PC-3 (cell line): Measurements from ENCODE around the gene PLCB4. TPM values are rescaled to one million over a fixed set of nuclear protein-coding genes. Genes with fewer than 3 reads are reported as not detected.

Experiments
- ATAC-seq: fragments of 200-7000 bp; cut with Tn5 transposase; 2 replicates; pipeline ENCODE4 v1.9.1; 2020; ENCODE audit warnings: mild to moderate bottlenecking, moderate library complexity
- BruUV-seq: library from RNA; stranded (reverse); fragments of 400-500 nt; replicated peaks from 2 replicates; lab custom pipeline; 2021; lab: Mats Ljungman, UMichigan
- CTCF ChIA-PET: fragments of 300-600 bp; sonication (Branson Sonifier 250); formaldehyde crosslinking; loops from one replicate; lab custom pipeline; 2022; ENCODE audit warnings: antibody characterized with exemption; lab: Charles Lee
- POLR2A ChIA-PET: fragments of 300-600 bp; sonication (Branson Sonifier 250); formaldehyde crosslinking; loops from one replicate; lab custom pipeline; 2022; ENCODE audit warnings: antibody characterized with exemption; ENCODE audit not compliant: unreplicated experiment; lab: Charles Lee
- DNase-seq: peaks from one replicate; pipeline ENCODE4 v3.0.0-alpha.2; 2015
- H2AFZ ChIP-seq: fragments of 300-600 bp; sonication (generic); 2 replicates; pipeline ENCODE4 v1.6.0; 2016; ENCODE audit warnings: antibody characterized with exemption, low read length
- H3F3A ChIP-seq: fragments of 300-600 bp; sonication (generic); one replicate; pipeline ENCODE4 v1.6.0; 2017; ENCODE audit warnings: antibody characterized with exemption, low read length, control low read depth, mild to moderate bottlenecking; ENCODE audit not compliant: unreplicated experiment
- H3K27ac ChIP-seq: fragments of 300-600 bp; sonication (generic); 2 replicates; pipeline ENCODE4 v1.5.1; 2016; ENCODE audit warnings: mild to moderate bottlenecking, low read length
- H3K27me3 ChIP-seq: fragments of 300-600 bp; sonication (generic); 2 replicates; pipeline ENCODE4 v1.6.1; 2016; ENCODE audit warnings: low read length, mixed read lengths
- H3K36me3 ChIP-seq: fragments of 300-600 bp; sonication (generic); 2 replicates; pipeline ENCODE4 v1.6.1; 2016; ENCODE audit warnings: low read depth, mixed run types, low read length, mixed read lengths
- H3K4me1 ChIP-seq: fragments of 300-600 bp; sonication (generic); 2 replicates; pipeline ENCODE4 v1.5.1; 2016; ENCODE audit warnings: low read length; ENCODE audit not compliant: insufficient read depth
- H3K4me2 ChIP-seq: fragments of 300-600 bp; sonication (generic); 2 replicates; pipeline ENCODE4 v1.6.0; 2016; ENCODE audit warnings: low read length
- H3K4me3 ChIP-seq: fragments of 300-600 bp; sonication (generic); 2 replicates; pipeline ENCODE4 v1.5.1; 2016; ENCODE audit warnings: mild to moderate bottlenecking, low read length, mixed read lengths
- H3K79me2 ChIP-seq: fragments of 300-600 bp; sonication (generic); 2 replicates; pipeline ENCODE4 v1.6.1; 2017; ENCODE audit warnings: low read length, mixed read lengths
- H3K9ac ChIP-seq: fragments of 300-600 bp; sonication (generic); 2 replicates; pipeline ENCODE4 v1.6.0; 2016; ENCODE audit warnings: mild to moderate bottlenecking, low read length
- H3K9me2 ChIP-seq: fragments of 300-600 bp; sonication (generic); replicated peaks from 2 replicates; pipeline ENCODE4 v1.6.1; 2016; ENCODE audit warnings: mixed run types, low read length, mixed read lengths
- H3K9me3 ChIP-seq: fragments of 300-600 bp; sonication (generic); 2 replicates; pipeline ENCODE4 v1.6.1; 2016; ENCODE audit warnings: low read length, mixed read lengths
- H4K20me1 ChIP-seq: fragments of 300-600 bp; sonication (generic); 2 replicates; pipeline ENCODE4 v1.6.1; 2016; ENCODE audit warnings: low read length, mixed read lengths
- CTCF ChIP-seq: fragments of 300-600 bp; sonication (generic); conservative IDR thresholded peaks from 2 replicates; pipeline ENCODE4 v1.5.1; 2017; ENCODE audit warnings: antibody characterized with exemption, low read depth, mild to moderate bottlenecking, low read length
- EZH2 ChIP-seq: fragments of 300-600 bp; sonication (generic); IDR thresholded peaks from one replicate; pipeline ENCODE4 v1.6.1; 2017; ENCODE audit warnings: antibody characterized with exemption, mild to moderate bottlenecking, low read length; ENCODE audit not compliant: unreplicated experiment
- EZH2phosphoT487 ChIP-seq: fragments of 300-600 bp; sonication (generic); IDR thresholded peaks from 2 replicates; pipeline ENCODE4 v1.6.1; 2018; ENCODE audit warnings: mild to moderate bottlenecking, antibody characterized with exemption, low read length, borderline replicate concordance
- intact Hi-C: fragments of 100-400 bp; cut with micrococcal nuclease; formaldehyde crosslinking; loops from 2 replicates; pipeline ENCODE4 v1.9.0; 2023
- total RNA-seq: library from RNA; depleted of rRNA; stranded (reverse); fragments of >200 nt; gene quantifications from 2 replicates; pipeline ENCODE4 v1.2.3, GENCODE V29; 2014

The PLCB4 gene
- total RNA-seq, 1 experiment from 2014 or later: 25.4 TPM

GRCh38 chr20:9214685-9215084 lies 145.8 kb downstream of the PLCB4 start:
- no peak for DNase-seq
- H3K4me1 ChIP-seq: peaks cover 7% of the 10 kb centered on the region
- no peak for ATAC-seq
- H3K9me2 ChIP-seq: no peaks in the 10 kb centered on the region
- H3F3A ChIP-seq: no peaks in the 10 kb centered on the region
- peaks cover 6% of the 10 kb centered on the region; the same call in 1 of the 2 replicates for H3K79me2 ChIP-seq
- no peaks in the 10 kb centered on the region for H3K9me3 ChIP-seq
- BruUV-seq: no TSS peak
- ChIA-PET CTCF (no interaction called here), POLR2A (no interaction called here)
- H3K4me2 ChIP-seq: no peak overlapping the region
- TF ChIP-seq CTCF (no peak), EZH2 (no peak)
- no peaks in the 10 kb centered on the region for H3K27me3 ChIP-seq
- peaks cover 7% of the 10 kb centered on the region; the same call in 1 of the 2 replicates for H4K20me1 ChIP-seq
- H3K9ac ChIP-seq: no peak overlapping the region
- H3K36me3 ChIP-seq: no peaks in the 10 kb centered on the region
- H2AFZ ChIP-seq: no peak overlapping the region
- no peak overlapping the region for H3K4me3 ChIP-seq
- intact Hi-C loops: loop anchor here (10.0 kb wide), 2 partner anchors 140 to 360 kb away; no protein-coding TSS in a partner anchor
- no peak overlapping the region for H3K27ac ChIP-seq

GRCh38 chr20:9215539-9215938 lies 146.7 kb downstream of the PLCB4 start:
- no peak overlapping the region for H3K9ac ChIP-seq
- intact Hi-C loops: loop anchor here (10.0 kb wide), 2 partner anchors 141 to 361 kb away; no protein-coding TSS in a partner anchor
- H3K4me3 ChIP-seq: no peak overlapping the region
- peak; percentile 59 for DNase-seq
- H3K27ac ChIP-seq: no peak overlapping the region
- TF ChIP-seq CTCF (peak; percentile 84), EZH2 (no peak)
- no peak overlapping the region for H3K4me2 ChIP-seq
- no TSS peak for BruUV-seq
- H2AFZ ChIP-seq: no peak overlapping the region
- H4K20me1 ChIP-seq: peaks cover 7% of the 10 kb centered on the region; the same call in 1 of the 2 replicates
- H3K9me2 ChIP-seq: no peaks in the 10 kb centered on the region
- POLR2A ChIA-PET: no interaction called here
- peak; percentile 13; the same call in 1 of the 2 replicates for ATAC-seq
- no peaks in the 10 kb centered on the region for H3K27me3 ChIP-seq
- H3K36me3 ChIP-seq: no peaks in the 10 kb centered on the region
- no peaks in the 10 kb centered on the region for H3K9me3 ChIP-seq
- peaks cover 6% of the 10 kb centered on the region; the same call in 1 of the 2 replicates for H3K79me2 ChIP-seq
- no peaks in the 10 kb centered on the region for H3F3A ChIP-seq
- CTCF ChIA-PET: interaction anchor here (0.7 kb wide), 1 partner anchor 137 kb away, joined by 3 read pairs; no protein-coding TSS in a partner anchor
- H3K4me1 ChIP-seq: peaks cover 7% of the 10 kb centered on the region

- H3K79me2 ChIP-seq: peaks cover 6% of the 10 kb centered on the region; the same call in 1 of the 2 replicates
- BruUV-seq: TSS peak; percentile 12
- no peaks in the 10 kb centered on the region for H3F3A ChIP-seq
- intact Hi-C loops: loop anchor here (10.0 kb wide), 2 partner anchors 144 to 364 kb away; no protein-coding TSS in a partner anchor
- no peak overlapping the region for H3K27ac ChIP-seq
- TF ChIP-seq EZH2 (no peak), EZH2phosphoT487 (no peak), CTCF (no peak)
- ATAC-seq: no peak
- no peaks in the 10 kb centered on the region for H3K9me3 ChIP-seq
- H3K9me2 ChIP-seq: no peaks in the 10 kb centered on the region
- no peak overlapping the region for H2AFZ ChIP-seq
- ChIA-PET CTCF (no interaction called here), POLR2A (no interaction called here)
- H3K36me3 ChIP-seq: no peaks in the 10 kb centered on the region
- H3K9ac ChIP-seq: no peak overlapping the region
- H4K20me1 ChIP-seq: no peaks in the 10 kb centered on the region
- DNase-seq: no peak
- H3K4me2 ChIP-seq: no peak overlapping the region
- H3K27me3 ChIP-seq: no peaks in the 10 kb centered on the region
- no peak overlapping the region for H3K4me3 ChIP-seq
- H3K4me1 ChIP-seq: no peaks in the 10 kb centered on the region
Observed at GRCh38 chr20:9218531-9218961, 149.7 kb downstream of the PLCB4 start.
